ENCODE measurements around the gene ADGRA1. TPM values are rescaled to one million over a fixed set of nuclear protein-coding genes. Genes with fewer than 3 reads are reported as not detected.
"Not testable (repeated sequence)": the region's sequence is repeated elsewhere in the genome, so short reads cannot be mapped to it uniquely, and the experiment has no call there.

The ADGRA1 gene
- total RNA-seq, 2 experiments from 2014 or later, result not detected

DNA sequence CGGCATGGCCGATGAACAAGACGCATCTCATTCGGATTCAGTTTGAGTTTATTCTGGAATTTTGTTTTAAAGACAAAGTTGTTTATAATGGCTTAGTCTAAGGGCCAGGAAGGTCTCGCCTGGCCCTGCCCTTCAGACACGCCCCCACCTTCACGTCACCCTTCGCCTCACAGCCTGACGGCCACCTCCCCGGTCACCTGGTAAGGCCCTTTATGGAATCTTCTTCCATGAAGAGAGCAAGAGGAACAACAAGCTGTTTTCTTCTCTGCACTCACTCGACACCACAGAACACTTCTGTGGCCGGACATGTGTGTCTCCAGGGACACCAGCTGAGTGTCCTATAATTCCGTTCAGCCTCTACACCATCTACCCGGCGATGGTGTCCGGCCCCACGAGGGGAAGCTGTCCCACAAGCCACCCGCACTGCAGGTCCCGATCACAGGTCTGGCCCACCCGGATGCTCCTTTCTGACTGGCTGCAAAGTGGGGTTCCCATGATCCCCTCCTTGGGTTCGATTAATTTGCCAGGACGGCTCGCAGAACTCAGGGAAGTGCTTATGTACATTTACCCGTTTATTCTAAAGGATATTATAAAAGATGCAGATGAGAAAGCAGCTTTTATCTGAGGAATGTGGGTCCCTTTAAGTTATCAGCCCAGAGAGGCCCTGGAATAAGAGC is 54.9 kb downstream of the ADGRA1 start:
- H3K27ac Mint-ChIP-seq, result no peak overlapping the region
- no peaks in the 10 kb centered on the region for H3K9me3 Mint-ChIP-seq (ENCODE audit: insufficient read depth)
- ChIA-PET CTCF (interaction anchor here (1.0 to 1.6 kb wide), 3 partner anchors 116 to 165 kb away, joined by 3 to 6 read pairs (median 6); no protein-coding TSS in a partner anchor), POLR2A (interaction anchor here (0.7 kb wide), 1 partner anchor 133 kb away, joined by 3 read pairs; no protein-coding TSS in a partner anchor)
- ATAC-seq (no peak), DNase-seq (no peak)
- H3K36me3 Mint-ChIP-seq (ENCODE audit: low read depth), result peaks cover 4% of the 10 kb centered on the region
- H3K4me3 Mint-ChIP-seq, result no peak overlapping the region
- H3K4me1 Mint-ChIP-seq (ENCODE audit: low read depth), result peaks cover 11% of the 10 kb centered on the region
- H3K27me3 Mint-ChIP-seq (ENCODE audit: low read depth), result peaks cover 18% of the 10 kb centered on the region

GRCh38 chr10:133143200-133143533 is 55.4 kb downstream of the ADGRA1 start:
- H3K27ac Mint-ChIP-seq, result no peak overlapping the region
- DNase-seq, result no peak
- H3K9me3 Mint-ChIP-seq (ENCODE audit: insufficient read depth), result no peaks in the 10 kb centered on the region
- peaks cover 11% of the 10 kb centered on the region for H3K4me1 Mint-ChIP-seq (ENCODE audit: low read depth)
- ATAC-seq, result no peak
- ChIA-PET CTCF (interaction anchor here (0.6 to 1.6 kb wide), 7 partner anchors 15 to 186 kb away, joined by 3 to 6 read pairs (median 3); no protein-coding TSS in a partner anchor), POLR2A (interaction anchor here (0.7 kb wide), 1 partner anchor 132 kb away, joined by 3 read pairs; no protein-coding TSS in a partner anchor)
- peaks cover 4% of the 10 kb centered on the region for H3K36me3 Mint-ChIP-seq (ENCODE audit: low read depth)
- H3K27me3 Mint-ChIP-seq (ENCODE audit: low read depth), result peaks cover 23% of the 10 kb centered on the region
- H3K4me3 Mint-ChIP-seq, result no peak overlapping the region

GRCh38 chr10:133143546-133143945 is 55.8 kb downstream of the ADGRA1 start:
- peaks cover 11% of the 10 kb centered on the region for H3K4me1 Mint-ChIP-seq (ENCODE audit: low read depth)
- ATAC-seq, result no peak
- peaks cover 4% of the 10 kb centered on the region for H3K36me3 Mint-ChIP-seq (ENCODE audit: low read depth)
- no peaks in the 10 kb centered on the region for H3K9me3 Mint-ChIP-seq (ENCODE audit: insufficient read depth)
- ChIA-PET CTCF (interaction anchor here (0.6 to 1.6 kb wide), 7 partner anchors 15 to 186 kb away, joined by 3 to 6 read pairs (median 3); no protein-coding TSS in a partner anchor), POLR2A (interaction anchor here (0.7 kb wide), 1 partner anchor 132 kb away, joined by 3 read pairs; no protein-coding TSS in a partner anchor)
- peaks cover 26% of the 10 kb centered on the region for H3K27me3 Mint-ChIP-seq (ENCODE audit: low read depth)
- DNase-seq, result no peak
- H3K4me3 Mint-ChIP-seq, result no peak overlapping the region
- no peak overlapping the region for H3K27ac Mint-ChIP-seq

DNA sequence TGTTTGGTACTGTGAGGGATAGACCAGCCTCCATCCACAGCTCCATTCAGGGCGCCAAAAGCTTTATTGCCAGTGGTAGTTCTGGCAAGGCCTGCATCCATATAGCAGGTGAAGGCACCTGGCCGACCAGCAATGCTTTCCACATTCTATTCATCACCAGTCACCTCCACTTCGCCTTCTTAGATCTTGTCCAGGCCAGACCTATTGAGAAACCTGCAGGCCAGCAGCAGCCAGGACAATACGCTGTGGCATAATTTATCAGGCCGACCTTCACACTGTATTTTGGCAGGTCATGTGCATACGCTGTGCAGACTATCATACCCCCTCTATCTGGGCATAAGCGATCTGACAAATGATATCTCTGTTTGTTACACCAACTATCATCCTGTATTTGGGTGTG is 57.0 kb downstream of the ADGRA1 start:
- H3K36me3 Mint-ChIP-seq (ENCODE audit: low read depth), result peaks cover 4% of the 10 kb centered on the region
- ChIA-PET POLR2A (no interaction called here), CTCF (interaction anchor here (0.7 kb wide), 1 partner anchor 160 kb away, joined by 4 read pairs; no protein-coding TSS in a partner anchor)
- H3K9me3 Mint-ChIP-seq (ENCODE audit: insufficient read depth), result no peaks in the 10 kb centered on the region
- H3K4me1 Mint-ChIP-seq (ENCODE audit: low read depth), result peaks cover 8% of the 10 kb centered on the region
- DNase-seq (no peak), ATAC-seq (no peak)
- H3K27me3 Mint-ChIP-seq (ENCODE audit: low read depth), result peaks cover 36% of the 10 kb centered on the region
- no peak overlapping the region for H3K4me3 Mint-ChIP-seq
- no peak overlapping the region for H3K27ac Mint-ChIP-seq

DNA sequence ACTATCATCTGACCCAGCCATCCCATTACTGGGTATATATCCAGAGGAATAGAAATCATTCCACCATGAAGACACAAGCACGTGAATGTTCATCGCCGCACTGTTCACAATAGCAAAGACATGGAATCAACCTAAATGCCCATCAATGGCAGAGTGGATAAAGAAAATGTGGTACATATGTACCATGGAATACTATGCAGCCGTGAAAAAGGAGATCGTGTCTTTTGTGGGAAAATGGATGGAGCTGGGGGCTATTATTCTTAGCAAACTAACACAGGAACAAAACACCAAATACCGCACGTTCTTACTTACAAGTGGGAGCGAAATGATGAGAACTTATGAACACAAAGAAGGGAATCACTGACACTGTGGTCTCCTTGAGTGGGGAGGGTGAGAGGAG is 62.5 kb downstream of the ADGRA1 start:
- Mint-ChIP-seq H3K27me3 (ENCODE audit: low read depth) (peaks cover 39% of the 10 kb centered on the region), H3K9me3 (ENCODE audit: insufficient read depth) (no peaks in the 10 kb centered on the region), H3K27ac (no peak overlapping the region), H3K4me3 (no peak overlapping the region), H3K36me3 (ENCODE audit: low read depth) (peaks cover 4% of the 10 kb centered on the region), H3K4me1 (ENCODE audit: low read depth) (no peaks in the 10 kb centered on the region)
- no peak for DNase-seq
- ATAC-seq, result no peak
- ChIA-PET CTCF (no interaction called here), POLR2A (no interaction called here)

GRCh38 chr10:133150656-133151055 is 62.9 kb downstream of the ADGRA1 start:
- peaks cover 4% of the 10 kb centered on the region for H3K36me3 Mint-ChIP-seq (ENCODE audit: low read depth)
- POLR2A ChIA-PET, result no interaction called here

GRCh38 chr10:133151071-133151470 is 63.3 kb downstream of the ADGRA1 start:
- H3K9me3 Mint-ChIP-seq (ENCODE audit: insufficient read depth); CTCF ChIA-PET; H3K36me3 Mint-ChIP-seq (ENCODE audit: low read depth); ATAC-seq; H3K4me3 Mint-ChIP-seq; H3K4me1 Mint-ChIP-seq (ENCODE audit: low read depth); H3K27ac Mint-ChIP-seq; POLR2A ChIA-PET; DNase-seq: not testable (repeated sequence)
- peaks cover 36% of the 10 kb centered on the region for H3K27me3 Mint-ChIP-seq (ENCODE audit: low read depth)

More at GRCh38 chr10:133150656-133151055, 62.9 kb downstream of the ADGRA1 start:
- no peaks in the 10 kb centered on the region for H3K9me3 Mint-ChIP-seq (ENCODE audit: insufficient read depth)
- no peak overlapping the region for H3K27ac Mint-ChIP-seq
- ATAC-seq (no peak), DNase-seq (no peak)
- CTCF ChIA-PET, result no interaction called here
- peaks cover 36% of the 10 kb centered on the region for H3K27me3 Mint-ChIP-seq (ENCODE audit: low read depth)
- H3K4me1 Mint-ChIP-seq (ENCODE audit: low read depth), result no peaks in the 10 kb centered on the region
- H3K4me3 Mint-ChIP-seq, result no peak overlapping the region

DNA sequence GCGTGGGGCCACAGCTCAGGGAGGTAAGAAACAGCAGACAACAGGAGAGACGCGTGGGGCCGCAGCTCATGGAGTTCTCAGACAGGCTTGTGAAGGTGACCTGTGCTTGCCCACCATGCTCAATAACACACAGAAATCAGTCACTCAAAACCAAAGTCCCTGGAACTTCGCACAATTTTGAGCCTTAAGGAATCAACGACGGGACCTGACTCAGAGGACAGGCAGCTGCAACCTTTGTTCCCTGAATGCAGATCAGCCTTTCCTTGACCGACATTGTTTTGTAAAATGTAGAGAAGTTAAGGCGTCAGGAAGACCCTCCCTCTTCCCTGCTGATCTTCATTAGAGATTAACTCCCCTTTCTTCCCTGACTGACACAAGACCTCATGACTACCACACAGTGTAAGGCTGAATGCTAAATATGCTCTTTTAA is 63.8 kb downstream of the ADGRA1 start:
- DNase-seq (no peak), ATAC-seq (no peak)
- peaks cover 4% of the 10 kb centered on the region for H3K36me3 Mint-ChIP-seq (ENCODE audit: low read depth)
- H3K27ac Mint-ChIP-seq, result no peak overlapping the region
- POLR2A ChIA-PET, result no interaction called here
- CTCF ChIA-PET, result no interaction called here
- H3K4me3 Mint-ChIP-seq, result no peak overlapping the region
- peaks cover 33% of the 10 kb centered on the region for H3K27me3 Mint-ChIP-seq (ENCODE audit: low read depth)
- H3K4me1 Mint-ChIP-seq (ENCODE audit: low read depth), result no peaks in the 10 kb centered on the region
- H3K9me3 Mint-ChIP-seq (ENCODE audit: insufficient read depth), result no peaks in the 10 kb centered on the region

GRCh38 chr10:133154411-133154810 is 66.7 kb downstream of the ADGRA1 start:
- no peaks in the 10 kb centered on the region for H3K4me1 Mint-ChIP-seq (ENCODE audit: low read depth)
- H3K36me3 Mint-ChIP-seq (ENCODE audit: low read depth), result no peaks in the 10 kb centered on the region
- H3K4me3 Mint-ChIP-seq, result no peak overlapping the region
- H3K27me3 Mint-ChIP-seq (ENCODE audit: low read depth), result peaks cover 11% of the 10 kb centered on the region
- no peak for ATAC-seq
- no peak for DNase-seq
- no peaks in the 10 kb centered on the region for H3K9me3 Mint-ChIP-seq (ENCODE audit: insufficient read depth)
- H3K27ac Mint-ChIP-seq, result no peak overlapping the region
- CTCF ChIA-PET, result no interaction called here
- POLR2A ChIA-PET, result no interaction called here

DNA sequence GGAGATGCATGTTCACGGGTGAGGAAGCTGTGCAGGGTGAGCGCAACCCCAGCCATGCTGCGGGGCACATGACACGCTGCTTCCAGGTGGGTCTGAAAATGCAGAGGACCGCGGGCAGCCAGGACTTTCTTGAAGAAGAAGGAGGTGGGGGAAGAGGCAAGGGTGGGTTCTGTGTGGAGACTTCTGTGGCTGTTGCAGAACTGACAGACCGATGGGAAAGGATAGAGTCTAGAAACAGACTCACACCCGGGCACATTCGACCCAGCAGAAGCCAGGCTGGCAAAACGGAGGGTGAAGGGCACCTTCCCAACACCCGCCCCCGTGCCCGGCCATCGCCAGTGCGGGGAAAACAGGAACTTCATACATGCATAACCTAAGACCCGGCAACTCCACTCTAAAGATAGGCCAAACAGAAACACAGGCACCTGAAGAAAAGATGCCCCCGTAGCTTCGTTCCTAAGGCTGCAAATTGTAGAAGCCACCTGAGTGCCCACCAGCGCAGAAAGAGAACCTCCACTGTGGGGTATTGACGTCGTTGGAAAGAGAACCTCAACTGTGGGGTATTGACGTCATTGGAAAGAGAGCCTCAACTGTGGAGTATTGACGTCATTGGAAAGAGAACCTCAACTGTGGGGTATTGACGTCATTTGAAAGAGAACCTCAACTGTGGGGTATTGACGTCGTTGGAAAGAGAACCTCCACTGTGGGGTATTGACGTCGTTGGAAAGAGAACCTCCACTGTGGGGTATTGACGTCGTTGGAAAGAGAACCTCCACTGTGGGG is 67.5 kb downstream of the ADGRA1 start:
- no peak overlapping the region for H3K4me3 Mint-ChIP-seq
- ChIA-PET POLR2A (no interaction called here), CTCF (no interaction called here)
- no peak overlapping the region for H3K27ac Mint-ChIP-seq
- ATAC-seq (no peak), DNase-seq (no peak)
- H3K36me3 Mint-ChIP-seq (ENCODE audit: low read depth), result no peaks in the 10 kb centered on the region
- H3K4me1 Mint-ChIP-seq (ENCODE audit: low read depth), result no peaks in the 10 kb centered on the region
- no peaks in the 10 kb centered on the region for H3K9me3 Mint-ChIP-seq (ENCODE audit: insufficient read depth)
- H3K27me3 Mint-ChIP-seq (ENCODE audit: low read depth), result peaks cover 7% of the 10 kb centered on the region

- no peak for ATAC-seq
- Mint-ChIP-seq H3K4me3 (no peak overlapping the region), H3K27me3 (ENCODE audit: low read depth) (peaks cover 8% of the 10 kb centered on the region), H3K4me1 (ENCODE audit: low read depth) (no peaks in the 10 kb centered on the region), H3K9me3 (ENCODE audit: insufficient read depth) (no peaks in the 10 kb centered on the region), H3K36me3 (ENCODE audit: low read depth) (no peaks in the 10 kb centered on the region), H3K27ac (no peak overlapping the region)
- ChIA-PET CTCF (no interaction called here), POLR2A (no interaction called here)
- DNase-seq, result no peak
Measured at GRCh38 chr10:133156674-133157579, 69.2 kb downstream of the ADGRA1 start.
